ENCODE measurements around the gene ANAPC7.
"Not testable (repeated sequence)": the region's sequence is repeated elsewhere in the genome, so short reads cannot be mapped to it uniquely, and the experiment has no call there.

The ANAPC7 gene

GRCh38 chr12:110345176-110345661 lies 58.3 kb downstream of the ANAPC7 start:
- H3K27me3 Mint-ChIP-seq: no peaks in the 10 kb centered on the region
- H3K27ac Mint-ChIP-seq: no peak overlapping the region
- no peak for ATAC-seq
- no peaks in the 10 kb centered on the region for H3K9me3 Mint-ChIP-seq
- peaks cover 85% of the 10 kb centered on the region for H3K36me3 Mint-ChIP-seq
- no peak overlapping the region for H3K4me3 Mint-ChIP-seq
- peaks cover 9% of the 10 kb centered on the region for H3K4me1 Mint-ChIP-seq

- Mint-ChIP-seq H3K4me3 (no peak overlapping the region), H3K27ac (no peak overlapping the region), H3K4me1 (peaks cover 6% of the 10 kb centered on the region), H3K36me3 (peaks cover 88% of the 10 kb centered on the region), H3K27me3 (no peaks in the 10 kb centered on the region), H3K9me3 (no peaks in the 10 kb centered on the region)
- ATAC-seq: no peak
These were observed 58.9 kb downstream of the ANAPC7 start for GRCh38 chr12:110344657-110345056.

- H3K27ac Mint-ChIP-seq: no peak overlapping the region
- peaks cover 3% of the 10 kb centered on the region for H3K4me1 Mint-ChIP-seq
- H3K4me3 Mint-ChIP-seq: no peak overlapping the region
- ATAC-seq: no peak
- H3K27me3 Mint-ChIP-seq: no peaks in the 10 kb centered on the region
- H3K36me3 Mint-ChIP-seq: peaks cover 88% of the 10 kb centered on the region
- H3K9me3 Mint-ChIP-seq: no peaks in the 10 kb centered on the region
These were observed 59.6 kb downstream of the ANAPC7 start for GRCh38 chr12:110343736-110344555.

DNA sequence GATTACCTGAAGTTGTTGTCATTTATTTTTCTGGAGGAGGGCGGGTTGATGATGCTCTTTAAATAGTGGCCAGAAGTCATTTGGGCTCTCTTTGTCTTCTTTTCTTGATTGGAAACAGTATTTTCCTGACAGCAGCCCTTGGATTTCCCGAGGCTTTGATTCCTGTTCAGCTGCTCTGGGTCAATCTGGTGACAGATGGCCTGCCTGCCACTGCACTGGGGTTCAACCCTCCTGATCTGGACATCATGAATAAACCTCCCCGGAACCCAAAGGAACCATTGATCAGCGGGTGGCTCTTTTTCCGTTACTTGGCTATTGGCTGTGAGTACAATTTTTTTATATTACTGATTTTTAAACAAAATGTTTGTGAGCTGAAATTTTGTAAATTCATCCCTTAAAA lies 60.4 kb downstream of the ANAPC7 start:
- peaks cover 11% of the 10 kb centered on the region for H3K4me1 Mint-ChIP-seq
- H3K9me3 Mint-ChIP-seq: no peaks in the 10 kb centered on the region

GRCh38 chr12:110342157-110342556 lies 61.4 kb downstream of the ANAPC7 start:
- ATAC-seq: no peak
- H3K9me3 Mint-ChIP-seq: no peaks in the 10 kb centered on the region

More for the DNA sequence above, 60.4 kb downstream of the ANAPC7 start:
- peaks cover 91% of the 10 kb centered on the region for H3K36me3 Mint-ChIP-seq
- ATAC-seq: no peak
- no peak overlapping the region for H3K4me3 Mint-ChIP-seq
- H3K27ac Mint-ChIP-seq: no peak overlapping the region
- no peaks in the 10 kb centered on the region for H3K27me3 Mint-ChIP-seq

GRCh38 chr12:110340706-110341105 lies 62.8 kb downstream of the ANAPC7 start:
- H3K4me1 Mint-ChIP-seq: peaks cover 22% of the 10 kb centered on the region
- H3K9me3 Mint-ChIP-seq: no peaks in the 10 kb centered on the region
- no peak for ATAC-seq
- no peak overlapping the region for H3K27ac Mint-ChIP-seq
- no peak overlapping the region for H3K4me3 Mint-ChIP-seq
- peaks cover 94% of the 10 kb centered on the region for H3K36me3 Mint-ChIP-seq
- no peaks in the 10 kb centered on the region for H3K27me3 Mint-ChIP-seq

More at GRCh38 chr12:110342157-110342556, 61.4 kb downstream of the ANAPC7 start:
- H3K4me3 Mint-ChIP-seq: no peak overlapping the region
- H3K4me1 Mint-ChIP-seq: peaks cover 18% of the 10 kb centered on the region
- H3K36me3 Mint-ChIP-seq: peaks cover 92% of the 10 kb centered on the region
- H3K27ac Mint-ChIP-seq: no peak overlapping the region
- H3K27me3 Mint-ChIP-seq: no peaks in the 10 kb centered on the region

- H3K4me3 Mint-ChIP-seq, H3K9me3 Mint-ChIP-seq, H3K27ac Mint-ChIP-seq, H3K27me3 Mint-ChIP-seq, ATAC-seq: not testable (repeated sequence)
- peaks cover 97% of the 10 kb centered on the region for H3K36me3 Mint-ChIP-seq
- peaks cover 22% of the 10 kb centered on the region for H3K4me1 Mint-ChIP-seq
These were observed 63.2 kb downstream of the ANAPC7 start for GRCh38 chr12:110340261-110340660.

- Mint-ChIP-seq H3K4me3 (no peak overlapping the region), H3K36me3 (peaks cover 97% of the 10 kb centered on the region), H3K27me3 (no peaks in the 10 kb centered on the region), H3K9me3 (no peaks in the 10 kb centered on the region), H3K4me1 (peaks cover 22% of the 10 kb centered on the region), H3K27ac (no peak overlapping the region)
- no peak for ATAC-seq
These were observed 64.1 kb downstream of the ANAPC7 start for GRCh38 chr12:110339184-110339952.

GRCh38 chr12:110338754-110339153 lies 64.8 kb downstream of the ANAPC7 start:
- Mint-ChIP-seq H3K27ac (no peak overlapping the region), H3K27me3 (no peaks in the 10 kb centered on the region), H3K4me3 (no peak overlapping the region), H3K4me1 (peaks cover 22% of the 10 kb centered on the region), H3K36me3 (peaks cover 97% of the 10 kb centered on the region), H3K9me3 (no peaks in the 10 kb centered on the region)
- ATAC-seq: peak; percentile 68

- Mint-ChIP-seq H3K9me3 (no peaks in the 10 kb centered on the region), H3K27me3 (no peaks in the 10 kb centered on the region), H3K4me3 (no peak overlapping the region), H3K27ac (no peak overlapping the region), H3K36me3 (peaks cover 98% of the 10 kb centered on the region), H3K4me1 (peaks cover 22% of the 10 kb centered on the region)
- no peak for ATAC-seq
These were observed 65.4 kb downstream of the ANAPC7 start for GRCh38 chr12:110337912-110338710.

DNA sequence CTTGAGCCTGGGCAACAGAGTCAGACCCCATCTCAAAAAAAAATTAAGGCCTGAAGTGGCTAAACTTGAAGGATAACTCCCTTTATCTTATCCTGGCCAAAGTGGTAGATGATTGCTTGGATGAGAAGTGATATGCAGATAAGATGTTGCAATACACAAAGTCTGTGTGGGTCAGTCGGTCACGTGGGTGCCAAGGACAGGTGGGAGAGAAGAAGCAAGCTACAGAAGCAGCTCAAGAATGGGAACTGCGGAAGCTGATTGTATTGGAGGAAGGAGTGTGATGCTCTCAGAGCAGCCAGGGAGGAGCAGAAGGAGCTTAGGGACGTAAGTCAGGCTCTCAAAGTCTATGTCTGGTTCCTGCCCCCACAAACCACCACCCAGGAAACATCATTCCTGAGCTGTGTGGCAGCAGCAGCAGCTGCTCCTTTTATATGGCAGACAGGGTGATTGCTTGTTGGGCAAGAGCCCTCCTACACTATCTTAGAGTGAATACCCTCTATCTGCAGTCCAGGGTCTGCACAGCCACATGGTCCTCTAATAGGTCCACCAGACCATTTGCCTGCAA lies 67.9 kb downstream of the ANAPC7 start:
- peaks cover 22% of the 10 kb centered on the region for H3K4me1 Mint-ChIP-seq
- H3K4me3 Mint-ChIP-seq: no peak overlapping the region
- H3K9me3 Mint-ChIP-seq: no peaks in the 10 kb centered on the region
- H3K27me3 Mint-ChIP-seq: no peaks in the 10 kb centered on the region
- no peak overlapping the region for H3K27ac Mint-ChIP-seq
- no peak for ATAC-seq
- peaks cover 89% of the 10 kb centered on the region for H3K36me3 Mint-ChIP-seq

GRCh38 chr12:110333201-110333600 lies 70.3 kb downstream of the ANAPC7 start:
- ATAC-seq: no peak
- no peaks in the 10 kb centered on the region for H3K9me3 Mint-ChIP-seq
- H3K4me3 Mint-ChIP-seq: no peak overlapping the region
- no peaks in the 10 kb centered on the region for H3K27me3 Mint-ChIP-seq
- H3K36me3 Mint-ChIP-seq: peaks cover 80% of the 10 kb centered on the region
- peaks cover 12% of the 10 kb centered on the region for H3K4me1 Mint-ChIP-seq
- H3K27ac Mint-ChIP-seq: no peak overlapping the region

- Mint-ChIP-seq H3K9me3 (no peaks in the 10 kb centered on the region), H3K27ac (no peak overlapping the region), H3K4me3 (no peak overlapping the region), H3K4me1 (no peaks in the 10 kb centered on the region), H3K36me3 (peaks cover 77% of the 10 kb centered on the region), H3K27me3 (no peaks in the 10 kb centered on the region)
- ATAC-seq: no peak
These were observed 73.0 kb downstream of the ANAPC7 start for GRCh38 chr12:110330544-110330943.

- H3K36me3 Mint-ChIP-seq: peaks cover 75% of the 10 kb centered on the region
- no peak for ATAC-seq
- H3K4me1 Mint-ChIP-seq: no peaks in the 10 kb centered on the region
- no peaks in the 10 kb centered on the region for H3K27me3 Mint-ChIP-seq
- no peak overlapping the region for H3K27ac Mint-ChIP-seq
- H3K4me3 Mint-ChIP-seq: no peak overlapping the region
- H3K9me3 Mint-ChIP-seq: no peaks in the 10 kb centered on the region
These were observed 73.4 kb downstream of the ANAPC7 start for GRCh38 chr12:110330124-110330523.

GRCh38 chr12:110329710-110330109 lies 73.8 kb downstream of the ANAPC7 start:
- Mint-ChIP-seq H3K4me1 (no peaks in the 10 kb centered on the region), H3K4me3 (no peak overlapping the region), H3K36me3 (peaks cover 70% of the 10 kb centered on the region), H3K9me3 (no peaks in the 10 kb centered on the region), H3K27me3 (no peaks in the 10 kb centered on the region), H3K27ac (no peak overlapping the region)
- ATAC-seq: no peak

All from stimulated activated memory B cell treated with anti-CD40 and anti-IgM and Interleukin-4, amounts not matched to agents 10 μg/mL and 1 μg/mL and 100 μg/mL, for 72 hours (primary cell).